Measurements from ENCODE around the gene PTGER1.

- no peak for TF ChIP-seq CTCF (IDR thresholded peaks at IDR 0.05; ENCODE audit: low read depth, low read length, missing input control)
- TF ChIP-seq EGR1 (IDR thresholded peaks at IDR 0.05; ENCODE audit: low read depth in 2 of 2) = no peak
- no peak for TF ChIP-seq TAF1 (conservative IDR thresholded peaks at IDR 0.05)
- TF ChIP-seq MAX (IDR thresholded peaks at IDR 0.05) = no peak
- TF ChIP-seq SP1 (IDR thresholded peaks at IDR 0.05) = no peak
- TF ChIP-seq ATF3 (IDR thresholded peaks at IDR 0.05) = no peak
- no peak for TF ChIP-seq YY1 (IDR thresholded peaks at IDR 0.05)
- no peak for TF ChIP-seq HNF4G (IDR thresholded peaks at IDR 0.05)
These were observed 28.1 kb upstream of the PTGER1 start for GRCh38 chr19:14503285-14503684.

Data from liver (tissue), 3 donors.